ENCODE results near the gene TNFRSF19. TPM values are rescaled to one million over a fixed set of nuclear protein-coding genes. Genes with fewer than 3 reads are reported as not detected.
"Not testable (repeated sequence)": the region's sequence is repeated elsewhere in the genome, so short reads cannot be mapped to it uniquely, and the experiment has no call there.

The TNFRSF19 gene
- total RNA-seq (2014; rRNA removed; shearing (Covaris generic)), result 0.22 and 0.31 TPM in 2 replicates

- H3K27me3 ChIP-seq (ENCODE audit: control insufficient read depth, insufficient read depth, low read length), result no peaks in the 10 kb centered on the region
- H3K4me3 ChIP-seq (ENCODE audit: insufficient read depth, low read depth, low read length), result no peak within 1 kb of the TSS
- DNase-seq, result no peak
- H3K36me3 ChIP-seq (replicated peaks; ENCODE audit: control insufficient read depth, insufficient read depth, low read length), result no peaks in the 10 kb centered on the region
Observed at GRCh38 chr13:23570099-23570920, at the start of gene TNFRSF19. Gene TNFRSF19, plus strand, starts transcription at chr13:23570412. Its CDS starts 19,772 bp downstream, at chr13:23590184.

- DNase-seq; H3K36me3 ChIP-seq (replicated peaks; ENCODE audit: control insufficient read depth, insufficient read depth, low read length); H3K4me3 ChIP-seq (ENCODE audit: insufficient read depth, low read depth, low read length); H3K27me3 ChIP-seq (ENCODE audit: control insufficient read depth, insufficient read depth, low read length): not testable (repeated sequence)
Observed at GRCh38 chr13:23529926-23530325, 40.3 kb upstream of the TNFRSF19 start.

- H3K36me3 ChIP-seq (replicated peaks; ENCODE audit: control insufficient read depth, insufficient read depth, low read length), result no peaks in the 10 kb centered on the region
- no peaks in the 10 kb centered on the region for H3K27me3 ChIP-seq (ENCODE audit: control insufficient read depth, insufficient read depth, low read length)
- no peak overlapping the region for H3K4me3 ChIP-seq (ENCODE audit: insufficient read depth, low read depth, low read length)
- no peak for DNase-seq
Observed at GRCh38 chr13:23531446-23531845, 38.8 kb upstream of the TNFRSF19 start.

GRCh38 chr13:23534090-23534489, 36.1 kb upstream of the TNFRSF19 start:
- no peak for DNase-seq

GRCh38 chr13:23541221-23541824, 28.9 kb upstream of the TNFRSF19 start:
- DNase-seq, result no peak
- Histone ChIP-seq H3K27me3 (ENCODE audit: control insufficient read depth, insufficient read depth, low read length) (no peaks in the 10 kb centered on the region), H3K4me3 (ENCODE audit: insufficient read depth, low read depth, low read length) (no peak overlapping the region), H3K36me3 (replicated peaks; ENCODE audit: control insufficient read depth, insufficient read depth, low read length) (no peaks in the 10 kb centered on the region)

More at GRCh38 chr13:23534090-23534489, 36.1 kb upstream of the TNFRSF19 start:
- Histone ChIP-seq H3K27me3 (ENCODE audit: control insufficient read depth, insufficient read depth, low read length) (no peaks in the 10 kb centered on the region), H3K36me3 (replicated peaks; ENCODE audit: control insufficient read depth, insufficient read depth, low read length) (no peaks in the 10 kb centered on the region), H3K4me3 (ENCODE audit: insufficient read depth, low read depth, low read length) (no peak overlapping the region)

GRCh38 chr13:23544668-23545067, 25.5 kb upstream of the TNFRSF19 start:
- Histone ChIP-seq H3K4me3 (ENCODE audit: insufficient read depth, low read depth, low read length) (no peak overlapping the region), H3K27me3 (ENCODE audit: control insufficient read depth, insufficient read depth, low read length) (no peaks in the 10 kb centered on the region)
- DNase-seq, result no peak

GRCh38 chr13:23547000-23547590, 23.1 kb upstream of the TNFRSF19 start:
- Histone ChIP-seq H3K4me3 (ENCODE audit: insufficient read depth, low read depth, low read length) (peak overlapping the region; percentile 46), H3K36me3 (replicated peaks; ENCODE audit: control insufficient read depth, insufficient read depth, low read length) (no peaks in the 10 kb centered on the region), H3K27me3 (ENCODE audit: control insufficient read depth, insufficient read depth, low read length) (no peaks in the 10 kb centered on the region)
- DNase-seq, result peak; percentile 74

More at GRCh38 chr13:23544668-23545067, 25.5 kb upstream of the TNFRSF19 start:
- H3K36me3 ChIP-seq (replicated peaks; ENCODE audit: control insufficient read depth, insufficient read depth, low read length), result no peaks in the 10 kb centered on the region

- DNase-seq, result no peak
Observed at GRCh38 chr13:23549724-23550123, 20.5 kb upstream of the TNFRSF19 start.

GRCh38 chr13:23550163-23550562, 20.0 kb upstream of the TNFRSF19 start:
- no peaks in the 10 kb centered on the region for H3K36me3 ChIP-seq (replicated peaks; ENCODE audit: control insufficient read depth, insufficient read depth, low read length)

More at GRCh38 chr13:23549724-23550123, 20.5 kb upstream of the TNFRSF19 start:
- no peaks in the 10 kb centered on the region for H3K36me3 ChIP-seq (replicated peaks; ENCODE audit: control insufficient read depth, insufficient read depth, low read length)
- H3K27me3 ChIP-seq (ENCODE audit: control insufficient read depth, insufficient read depth, low read length), result no peaks in the 10 kb centered on the region
- H3K4me3 ChIP-seq (ENCODE audit: insufficient read depth, low read depth, low read length), result no peak overlapping the region

GRCh38 chr13:23551213-23552008, 18.8 kb upstream of the TNFRSF19 start:
- no peak overlapping the region for H3K4me3 ChIP-seq (ENCODE audit: insufficient read depth, low read depth, low read length)
- no peaks in the 10 kb centered on the region for H3K36me3 ChIP-seq (replicated peaks; ENCODE audit: control insufficient read depth, insufficient read depth, low read length)
- H3K27me3 ChIP-seq (ENCODE audit: control insufficient read depth, insufficient read depth, low read length), result no peaks in the 10 kb centered on the region
- DNase-seq, result no peak

More at GRCh38 chr13:23550163-23550562, 20.0 kb upstream of the TNFRSF19 start:
- Histone ChIP-seq H3K27me3 (ENCODE audit: control insufficient read depth, insufficient read depth, low read length) (no peaks in the 10 kb centered on the region), H3K4me3 (ENCODE audit: insufficient read depth, low read depth, low read length) (no peak overlapping the region)
- no peak for DNase-seq

- DNase-seq, result no peak
- Histone ChIP-seq H3K4me3 (ENCODE audit: insufficient read depth, low read depth, low read length) (no peak overlapping the region), H3K36me3 (replicated peaks; ENCODE audit: control insufficient read depth, insufficient read depth, low read length) (no peaks in the 10 kb centered on the region), H3K27me3 (ENCODE audit: control insufficient read depth, insufficient read depth, low read length) (no peaks in the 10 kb centered on the region)
Observed at GRCh38 chr13:23552171-23552570, 18.0 kb upstream of the TNFRSF19 start.

GRCh38 chr13:23552661-23553060, 17.6 kb upstream of the TNFRSF19 start:
- Histone ChIP-seq H3K4me3 (ENCODE audit: insufficient read depth, low read depth, low read length) (no peak overlapping the region), H3K27me3 (ENCODE audit: control insufficient read depth, insufficient read depth, low read length) (no peaks in the 10 kb centered on the region), H3K36me3 (replicated peaks; ENCODE audit: control insufficient read depth, insufficient read depth, low read length) (no peaks in the 10 kb centered on the region)
- DNase-seq, result no peak

- Histone ChIP-seq H3K27me3 (ENCODE audit: control insufficient read depth, insufficient read depth, low read length) (no peaks in the 10 kb centered on the region), H3K36me3 (replicated peaks; ENCODE audit: control insufficient read depth, insufficient read depth, low read length) (no peaks in the 10 kb centered on the region), H3K4me3 (ENCODE audit: insufficient read depth, low read depth, low read length) (no peak overlapping the region)
- no peak for DNase-seq
Observed at GRCh38 chr13:23554000-23554399, 16.2 kb upstream of the TNFRSF19 start.

- DNase-seq, result no peak
- no peaks in the 10 kb centered on the region for H3K27me3 ChIP-seq (ENCODE audit: control insufficient read depth, insufficient read depth, low read length)
- no peak overlapping the region for H3K4me3 ChIP-seq (ENCODE audit: insufficient read depth, low read depth, low read length)
- H3K36me3 ChIP-seq (replicated peaks; ENCODE audit: control insufficient read depth, insufficient read depth, low read length), result no peaks in the 10 kb centered on the region
Observed at GRCh38 chr13:23557043-23557442, 13.2 kb upstream of the TNFRSF19 start.

Data from H7 (cell line).